HT-29 (cell line): ENCODE data around the gene PIK3R2. TPM values are rescaled to one million over a fixed set of nuclear protein-coding genes. Genes with fewer than 3 reads are reported as not detected.

Experiments
- DNase-seq: peaks from one replicate; pipeline ENCODE4 v3.0.0-alpha.2; 2015; ENCODE audit warnings: low spot score
- total RNA-seq: library from RNA; depleted of rRNA; stranded (reverse); fragments of >200 nt; shearing (Covaris generic); gene quantifications from 2 replicates; pipeline ENCODE4 v1.2.3, GENCODE V29; 2014

PIK3R2 gene
- total RNA-seq, 1 experiment from 2014 or later = 37.7 TPM

DNA sequence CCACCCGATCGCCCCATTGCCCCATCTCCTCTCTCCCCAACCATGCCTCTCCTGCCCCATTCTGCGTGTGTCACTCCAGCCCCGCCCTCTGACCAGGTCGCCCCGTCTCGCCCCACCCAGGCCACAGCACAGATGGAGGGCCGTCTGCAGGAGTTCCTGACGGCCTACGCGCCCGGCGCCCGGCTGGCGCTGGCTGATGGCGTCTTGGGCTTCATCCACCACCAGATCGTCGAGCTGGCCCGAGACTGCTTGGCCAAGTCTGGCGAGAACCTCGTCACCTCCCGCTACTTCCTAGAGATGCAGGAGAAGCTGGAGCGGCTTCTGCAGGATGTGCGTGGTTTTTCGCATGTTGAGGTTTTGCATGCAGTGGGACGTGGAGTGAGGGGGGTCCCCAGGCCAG lies 29.1 kb upstream of the PIK3R2 start:
- no peak for DNase-seq

DNA sequence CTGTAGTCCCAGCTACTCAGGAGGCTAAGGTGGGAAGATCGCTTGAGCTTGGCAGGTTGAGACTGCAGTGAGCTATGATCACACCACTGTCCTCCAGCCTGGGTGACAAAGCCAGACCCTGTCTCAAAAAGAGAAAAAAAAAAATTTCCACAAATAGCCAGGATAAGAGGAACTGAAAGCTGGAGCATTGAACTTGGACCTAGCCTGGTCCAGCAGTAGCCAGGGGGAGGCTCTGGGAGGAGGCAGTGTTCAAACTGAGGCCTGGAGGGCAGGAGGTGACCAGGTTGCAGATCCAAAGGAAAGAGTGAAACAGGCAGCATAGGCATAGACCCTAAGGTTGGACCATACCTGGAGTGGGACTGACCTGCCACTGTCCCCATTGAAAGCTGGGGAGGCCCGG lies 26.9 kb upstream of the PIK3R2 start:
- DNase-seq = no peak

DNA sequence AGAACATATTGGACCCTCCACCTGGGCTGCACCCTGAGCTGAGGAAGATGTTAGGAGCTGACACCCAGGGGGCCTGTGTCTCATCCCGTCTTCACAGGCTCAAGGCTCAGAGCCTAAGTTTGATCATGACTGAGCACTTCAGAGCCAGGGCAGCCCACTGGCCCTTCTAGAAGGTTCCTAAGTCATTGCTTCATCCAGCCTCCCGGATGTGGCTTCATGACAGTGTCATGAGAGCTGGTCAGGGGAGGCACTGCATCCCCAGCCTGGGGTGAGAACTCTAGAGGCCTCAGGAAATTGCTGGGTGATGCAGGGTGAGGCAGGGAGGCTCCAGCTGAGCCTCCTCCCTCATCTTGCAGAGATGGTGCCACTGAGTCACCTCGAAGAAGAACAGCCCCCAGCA lies 24.9 kb upstream of the PIK3R2 start:
- no peak for DNase-seq

DNA sequence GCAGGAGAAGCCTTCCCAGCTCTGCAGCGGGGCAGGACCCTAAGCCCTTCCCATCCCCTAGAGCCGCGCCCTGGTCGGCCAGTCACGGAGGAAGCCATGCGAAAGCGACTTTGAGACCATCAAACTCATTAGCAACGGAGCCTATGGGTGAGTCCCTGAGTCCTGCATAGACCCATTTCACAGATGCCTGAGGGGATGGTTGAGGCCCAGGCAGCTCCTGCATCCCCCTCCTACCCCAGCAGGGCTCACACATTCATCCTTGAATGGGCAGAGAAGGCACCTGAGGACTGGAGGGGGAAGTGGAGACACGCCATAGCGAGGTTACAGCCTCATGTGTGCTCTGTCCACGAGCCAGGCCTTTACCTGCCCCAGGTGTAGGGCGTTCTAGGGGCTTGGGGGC lies 24.2 kb upstream of the PIK3R2 start:
- no peak for DNase-seq

GRCh38 chr19:18130523-18131242 lies 22.3 kb upstream of the PIK3R2 start:
- DNase-seq = no peak

GRCh38 chr19:18131841-18132596 lies 20.9 kb upstream of the PIK3R2 start:
- DNase-seq = no peak

GRCh38 chr19:18135712-18136584 lies 17.0 kb upstream of the PIK3R2 start:
- peak; percentile 82 for DNase-seq

DNA sequence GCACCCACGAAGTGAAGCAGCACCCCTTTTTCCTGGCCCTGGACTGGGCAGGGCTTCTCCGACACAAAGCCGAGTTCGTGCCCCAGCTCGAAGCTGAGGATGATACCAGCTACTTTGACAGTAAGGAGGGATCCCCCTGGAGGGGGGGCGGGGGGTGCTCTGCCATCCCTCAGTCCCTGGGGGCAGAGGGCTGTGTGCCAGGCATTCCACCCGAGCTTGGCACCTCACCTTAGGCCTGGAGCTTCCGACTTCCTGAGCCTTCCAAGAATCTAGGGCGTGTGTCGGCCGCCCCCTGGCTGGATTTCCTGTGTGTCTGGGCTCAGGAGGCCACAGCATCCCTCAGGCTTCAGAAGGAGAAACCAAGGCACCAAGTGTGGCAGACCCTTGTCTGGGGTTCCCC lies 15.7 kb upstream of the PIK3R2 start:
- no peak for DNase-seq

- DNase-seq = no peak
Observed at GRCh38 chr19:18137657-18138339, 15.2 kb upstream of the PIK3R2 start.

- DNase-seq = no peak
Observed at GRCh38 chr19:18140473-18140872, 12.5 kb upstream of the PIK3R2 start.

GRCh38 chr19:18141031-18141430 lies 11.9 kb upstream of the PIK3R2 start:
- DNase-seq = no peak

GRCh38 chr19:18143902-18144301 lies 9.1 kb upstream of the PIK3R2 start:
- DNase-seq = no peak

GRCh38 chr19:18144361-18144760 lies 8.6 kb upstream of the PIK3R2 start:
- DNase-seq = no peak

DNA sequence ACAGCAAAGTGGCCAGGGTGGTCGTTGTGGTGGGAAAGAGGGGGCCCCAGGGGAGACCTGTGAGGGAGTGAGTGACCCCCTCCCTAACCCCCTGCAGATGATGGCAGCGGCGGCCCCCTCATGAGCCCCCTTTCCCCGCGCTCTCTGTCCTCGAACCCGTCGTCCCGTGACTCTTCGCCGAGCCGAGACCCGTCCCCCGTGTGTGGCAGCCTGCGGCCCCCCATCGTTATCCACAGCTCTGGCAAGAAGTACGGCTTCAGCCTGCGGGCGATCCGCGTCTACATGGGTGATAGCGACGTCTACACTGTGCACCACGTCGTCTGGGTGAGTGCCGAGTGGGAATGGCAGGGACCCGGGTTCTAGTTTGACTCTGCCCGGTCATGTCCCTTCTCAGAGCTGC lies 8.1 kb upstream of the PIK3R2 start:
- no peak for DNase-seq

DNA sequence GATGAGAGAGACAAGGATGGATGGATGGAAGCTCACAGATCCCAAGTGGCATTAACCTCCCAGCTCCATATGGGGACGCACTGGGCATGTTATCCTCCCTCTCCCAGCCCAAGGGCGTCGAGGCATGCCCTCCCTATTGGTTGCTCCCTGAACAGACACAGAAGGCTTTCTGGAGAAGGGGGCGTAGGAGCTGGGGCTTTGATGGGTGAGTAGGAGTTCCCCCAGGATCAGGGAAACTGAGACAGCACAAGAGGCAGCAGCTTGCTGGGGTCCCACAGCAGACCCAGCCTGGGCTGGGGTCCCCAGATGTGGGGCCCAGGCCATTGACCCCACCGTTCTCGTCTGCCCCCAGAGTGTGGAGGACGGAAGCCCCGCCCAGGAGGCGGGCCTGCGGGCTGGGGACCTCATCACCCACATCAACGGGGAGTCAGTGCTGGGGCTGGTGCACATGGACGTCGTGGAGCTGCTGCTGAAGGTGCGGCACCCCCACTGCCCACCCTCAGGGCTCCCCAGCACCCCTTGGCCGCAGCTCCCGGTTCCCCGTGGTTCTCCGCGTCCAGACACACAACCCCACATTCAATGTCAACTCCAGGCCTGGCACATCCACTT lies 7.5 kb upstream of the PIK3R2 start:
- no peak for DNase-seq

- DNase-seq = no peak
Observed at GRCh38 chr19:18147396-18147795, 5.6 kb upstream of the PIK3R2 start.

GRCh38 chr19:18149596-18149975 lies 3.4 kb upstream of the PIK3R2 start:
- no peak for DNase-seq

DNA sequence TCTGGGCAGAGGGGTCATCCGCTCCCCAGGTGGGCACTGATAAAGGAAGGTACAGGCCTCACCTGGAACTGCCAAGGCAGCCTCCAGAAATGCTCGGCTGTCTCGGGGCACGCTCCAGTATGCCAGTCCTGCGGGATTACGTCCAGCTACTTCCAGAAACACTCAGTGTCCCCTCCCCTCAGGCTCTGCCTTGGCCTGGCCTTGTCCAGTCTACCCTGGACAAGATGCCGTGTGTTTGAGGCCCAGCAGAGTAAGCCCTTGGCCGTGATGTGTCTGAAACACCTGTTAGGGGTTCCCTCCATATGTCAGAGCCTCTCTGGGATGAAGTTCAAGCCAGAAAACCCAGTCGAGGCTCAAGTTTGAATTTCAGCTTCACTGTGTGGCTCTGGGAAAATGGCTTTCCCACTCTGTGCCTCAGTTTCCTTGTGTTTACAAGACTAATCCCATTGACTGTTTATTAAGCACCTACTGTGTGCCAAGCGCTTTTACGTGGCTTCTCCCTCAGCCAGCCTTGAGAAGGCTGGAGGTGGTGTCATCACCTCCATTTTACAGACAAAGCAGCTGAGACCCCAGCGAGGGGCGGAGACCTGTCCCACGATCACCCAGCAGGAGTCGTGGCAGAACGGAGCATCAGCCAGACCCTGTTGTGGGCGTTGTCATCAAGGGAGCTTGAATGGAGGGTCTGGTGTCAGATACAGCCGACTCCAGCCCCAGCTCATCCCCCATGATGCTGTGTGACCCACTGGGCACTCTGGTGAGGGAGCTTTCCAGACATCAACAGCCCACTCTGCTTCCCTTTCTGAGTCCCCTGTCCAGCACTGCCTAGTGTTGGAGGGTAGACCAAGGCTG lies 2.0 kb upstream of the PIK3R2 start:
- DNase-seq = no peak

DNA sequence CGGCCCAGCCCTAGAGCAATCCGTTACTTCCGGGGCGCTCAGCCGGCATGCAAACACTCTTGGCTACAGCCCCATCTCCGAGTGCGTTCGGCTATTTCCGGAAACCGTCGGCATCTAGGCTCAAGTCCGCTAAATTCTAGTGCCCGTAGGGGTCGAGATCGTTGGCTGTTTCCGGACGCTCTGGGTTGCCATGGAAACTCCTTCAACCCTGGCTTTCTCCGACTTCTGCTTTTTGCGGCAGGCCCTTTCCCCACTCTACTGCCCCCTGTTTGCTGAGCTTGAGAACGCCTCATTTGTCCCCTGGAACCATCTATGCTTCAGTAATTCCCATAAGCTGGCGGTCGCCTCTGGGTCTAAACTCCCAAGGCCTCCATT lies 534 bp upstream of the PIK3R2 start:
- DNase-seq = peak; percentile 90

GRCh38 chr19:18153556-18154134 lies 682 bp downstream of the PIK3R2 start:
- DNase-seq = no peak
